GM23338 (cell line): Measurements from ENCODE around the gene FBXL20. TPM values are rescaled to one million over a fixed set of nuclear protein-coding genes. Genes with fewer than 3 reads are reported as not detected.

ENCODE experiments used
- CREB1 ChIP-seq: fragments of 250-450 bp; sonication (Bioruptor Pico); IDR thresholded peaks from 2 replicates; pipeline ENCODE4 v1.5.0; 2020; ENCODE audit warnings: low read depth, mild to moderate bottlenecking, moderate library complexity
- EZH2 ChIP-seq: fragments of 200-600 bp; sonication (generic); IDR thresholded peaks from one replicate; pipeline ENCODE4 v1.8.0; 2017; ENCODE audit warnings: antibody characterized with exemption, mild to moderate bottlenecking, low read depth; ENCODE audit not compliant: unreplicated experiment
- EZH2phosphoT487 ChIP-seq: fragments of 200-600 bp; sonication (generic); IDR thresholded peaks from one replicate; pipeline ENCODE4 v1.8.1; 2018; ENCODE audit warnings: antibody characterized with exemption; ENCODE audit not compliant: unreplicated experiment
- JUNB ChIP-seq: IDR thresholded peaks from one replicate; pipeline ENCODE4 v1.6.1; 2016; ENCODE audit warnings: antibody characterized with exemption; ENCODE audit not compliant: unreplicated experiment
- STAT1 ChIP-seq: IDR thresholded peaks from one replicate; pipeline ENCODE4 v1.6.1; 2016; ENCODE audit warnings: antibody characterized with exemption; ENCODE audit not compliant: unreplicated experiment
- polyA plus RNA-seq: library from polyadenylated mRNA; unstranded; fragments of >200 nt; fragmentation: Nextera tagmentation; extraction: Ambion mirVana; gene quantifications from 2 replicates; pipeline ENCODE4 v1.2.1, GENCODE V29; 2016
- total RNA-seq: library from RNA; depleted of rRNA; stranded (reverse); fragments of >200 nt; shearing (Covaris generic); gene quantifications from 2 replicates; pipeline ENCODE4 v1.2.3, GENCODE V29; 2014
- TF ChIP-seq, protein P1 (sequence below): fragments of 250-450 bp; sonication (Bioruptor Pico); IDR thresholded peaks from 2 replicates; pipeline ENCODE4 v1.5.0; 2020; ENCODE audit warnings: mild to moderate bottlenecking, moderate library complexity
- TF ChIP-seq, protein P2 (sequence below), 2 experiments: fragments of 200-600 bp in 1 of 2; sonication (generic) in 1 of 2; conservative IDR thresholded peaks; 2 replicates each; pipeline versions ENCODE4 v1.5.1 to v1.6.1; 2016 to 2017; ENCODE audit warnings: antibody characterized with exemption in 2 of 2, low read depth in 2 of 2, mild to moderate bottlenecking in 2 of 2, moderate library complexity in 1 of 2
- TF ChIP-seq, protein P3 (sequence below): IDR thresholded peaks from one replicate; pipeline ENCODE4 v1.6.1; 2018; ENCODE audit warnings: antibody characterized with exemption; ENCODE audit not compliant: unreplicated experiment
- TF ChIP-seq, protein P4 (sequence below): IDR thresholded peaks from 2 replicates; pipeline ENCODE4 v1.6.1; 2016; ENCODE audit warnings: antibody characterized with exemption

Gene FBXL20
- total and polyA plus RNA-seq, 2 experiments from 2014 or later: 2.9 to 6.9 TPM

DNA sequence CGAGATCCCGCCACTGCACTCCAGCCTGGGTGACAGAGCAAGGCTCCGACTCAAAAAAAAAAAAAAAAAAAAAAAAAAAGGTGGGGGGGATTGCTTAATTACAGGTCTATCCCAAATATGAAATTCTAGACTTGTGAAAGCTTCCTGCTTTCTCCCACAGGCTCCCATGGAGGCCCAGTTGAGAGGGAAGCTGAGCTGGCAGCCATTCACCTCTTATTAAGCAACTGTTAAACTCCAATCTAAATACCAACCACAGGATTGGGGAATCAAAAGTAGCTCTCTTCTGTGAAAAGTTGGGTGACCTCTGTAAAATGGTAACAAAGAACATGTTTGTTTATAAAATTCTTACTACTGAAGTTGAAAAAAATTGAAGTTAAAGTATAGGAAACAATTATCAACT is 129.9 kb downstream of the FBXL20 start (continued):
- TF ChIP-seq, protein P1, sequence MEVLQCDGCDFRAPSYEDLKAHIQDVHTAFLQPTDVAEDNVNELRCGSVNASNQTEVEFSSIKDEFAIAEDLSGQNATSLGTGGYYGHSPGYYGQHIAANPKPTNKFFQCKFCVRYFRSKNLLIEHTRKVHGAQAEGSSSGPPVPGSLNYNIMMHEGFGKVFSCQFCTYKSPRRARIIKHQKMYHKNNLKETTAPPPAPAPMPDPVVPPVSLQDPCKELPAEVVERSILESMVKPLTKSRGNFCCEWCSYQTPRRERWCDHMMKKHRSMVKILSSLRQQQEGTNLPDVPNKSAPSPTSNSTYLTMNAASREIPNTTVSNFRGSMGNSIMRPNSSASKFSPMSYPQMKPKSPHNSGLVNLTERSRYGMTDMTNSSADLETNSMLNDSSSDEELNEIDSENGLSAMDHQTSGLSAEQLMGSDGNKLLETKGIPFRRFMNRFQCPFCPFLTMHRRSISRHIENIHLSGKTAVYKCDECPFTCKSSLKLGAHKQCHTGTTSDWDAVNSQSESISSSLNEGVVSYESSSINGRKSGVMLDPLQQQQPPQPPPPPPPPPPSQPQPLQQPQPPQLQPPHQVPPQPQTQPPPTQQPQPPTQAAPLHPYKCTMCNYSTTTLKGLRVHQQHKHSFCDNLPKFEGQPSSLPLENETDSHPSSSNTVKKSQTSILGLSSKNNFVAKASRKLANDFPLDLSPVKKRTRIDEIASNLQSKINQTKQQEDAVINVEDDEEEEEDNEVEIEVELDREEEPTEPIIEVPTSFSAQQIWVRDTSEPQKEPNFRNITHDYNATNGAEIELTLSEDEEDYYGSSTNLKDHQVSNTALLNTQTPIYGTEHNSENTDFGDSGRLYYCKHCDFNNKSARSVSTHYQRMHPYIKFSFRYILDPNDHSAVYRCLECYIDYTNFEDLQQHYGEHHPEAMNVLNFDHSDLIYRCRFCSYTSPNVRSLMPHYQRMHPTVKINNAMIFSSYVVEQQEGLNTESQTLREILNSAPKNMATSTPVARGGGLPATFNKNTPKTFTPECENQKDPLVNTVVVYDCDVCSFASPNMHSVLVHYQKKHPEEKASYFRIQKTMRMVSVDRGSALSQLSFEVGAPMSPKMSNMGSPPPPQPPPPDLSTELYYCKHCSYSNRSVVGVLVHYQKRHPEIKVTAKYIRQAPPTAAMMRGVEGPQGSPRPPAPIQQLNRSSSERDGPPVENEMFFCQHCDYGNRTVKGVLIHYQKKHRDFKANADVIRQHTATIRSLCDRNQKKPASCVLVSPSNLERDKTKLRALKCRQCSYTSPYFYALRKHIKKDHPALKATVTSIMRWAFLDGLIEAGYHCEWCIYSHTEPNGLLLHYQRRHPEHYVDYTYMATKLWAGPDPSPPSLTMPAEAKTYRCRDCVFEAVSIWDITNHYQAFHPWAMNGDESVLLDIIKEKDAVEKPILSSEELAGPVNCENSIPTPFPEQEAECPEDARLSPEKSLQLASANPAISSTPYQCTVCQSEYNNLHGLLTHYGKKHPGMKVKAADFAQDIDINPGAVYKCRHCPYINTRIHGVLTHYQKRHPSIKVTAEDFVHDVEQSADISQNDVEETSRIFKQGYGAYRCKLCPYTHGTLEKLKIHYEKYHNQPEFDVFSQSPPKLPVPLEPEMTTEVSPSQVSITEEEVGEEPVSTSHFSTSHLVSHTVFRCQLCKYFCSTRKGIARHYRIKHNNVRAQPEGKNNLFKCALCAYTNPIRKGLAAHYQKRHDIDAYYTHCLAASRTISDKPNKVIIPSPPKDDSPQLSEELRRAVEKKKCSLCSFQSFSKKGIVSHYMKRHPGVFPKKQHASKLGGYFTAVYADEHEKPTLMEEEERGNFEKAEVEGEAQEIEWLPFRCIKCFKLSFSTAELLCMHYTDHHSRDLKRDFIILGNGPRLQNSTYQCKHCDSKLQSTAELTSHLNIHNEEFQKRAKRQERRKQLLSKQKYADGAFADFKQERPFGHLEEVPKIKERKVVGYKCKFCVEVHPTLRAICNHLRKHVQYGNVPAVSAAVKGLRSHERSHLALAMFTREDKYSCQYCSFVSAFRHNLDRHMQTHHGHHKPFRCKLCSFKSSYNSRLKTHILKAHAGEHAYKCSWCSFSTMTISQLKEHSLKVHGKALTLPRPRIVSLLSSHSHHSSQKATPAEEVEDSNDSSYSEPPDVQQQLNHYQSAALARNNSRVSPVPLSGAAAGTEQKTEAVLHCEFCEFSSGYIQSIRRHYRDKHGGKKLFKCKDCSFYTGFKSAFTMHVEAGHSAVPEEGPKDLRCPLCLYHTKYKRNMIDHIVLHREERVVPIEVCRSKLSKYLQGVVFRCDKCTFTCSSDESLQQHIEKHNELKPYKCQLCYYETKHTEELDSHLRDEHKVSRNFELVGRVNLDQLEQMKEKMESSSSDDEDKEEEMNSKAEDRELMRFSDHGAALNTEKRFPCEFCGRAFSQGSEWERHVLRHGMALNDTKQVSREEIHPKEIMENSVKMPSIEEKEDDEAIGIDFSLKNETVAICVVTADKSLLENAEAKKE (CRISPR knock-in tag): no peak
- TF ChIP-seq EZH2phosphoT487: no peak
- no peak for TF ChIP-seq JUNB
- TF ChIP-seq, protein P2, sequence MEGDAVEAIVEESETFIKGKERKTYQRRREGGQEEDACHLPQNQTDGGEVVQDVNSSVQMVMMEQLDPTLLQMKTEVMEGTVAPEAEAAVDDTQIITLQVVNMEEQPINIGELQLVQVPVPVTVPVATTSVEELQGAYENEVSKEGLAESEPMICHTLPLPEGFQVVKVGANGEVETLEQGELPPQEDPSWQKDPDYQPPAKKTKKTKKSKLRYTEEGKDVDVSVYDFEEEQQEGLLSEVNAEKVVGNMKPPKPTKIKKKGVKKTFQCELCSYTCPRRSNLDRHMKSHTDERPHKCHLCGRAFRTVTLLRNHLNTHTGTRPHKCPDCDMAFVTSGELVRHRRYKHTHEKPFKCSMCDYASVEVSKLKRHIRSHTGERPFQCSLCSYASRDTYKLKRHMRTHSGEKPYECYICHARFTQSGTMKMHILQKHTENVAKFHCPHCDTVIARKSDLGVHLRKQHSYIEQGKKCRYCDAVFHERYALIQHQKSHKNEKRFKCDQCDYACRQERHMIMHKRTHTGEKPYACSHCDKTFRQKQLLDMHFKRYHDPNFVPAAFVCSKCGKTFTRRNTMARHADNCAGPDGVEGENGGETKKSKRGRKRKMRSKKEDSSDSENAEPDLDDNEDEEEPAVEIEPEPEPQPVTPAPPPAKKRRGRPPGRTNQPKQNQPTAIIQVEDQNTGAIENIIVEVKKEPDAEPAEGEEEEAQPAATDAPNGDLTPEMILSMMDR (conservative IDR thresholded peaks at IDR 0.05; ENCODE audit: low read depth in 2 of 2): no peak
- no peak for TF ChIP-seq EZH2
- TF ChIP-seq STAT1: no peak
- TF ChIP-seq CREB1 (CRISPR knock-in tag): no peak
- TF ChIP-seq, protein P3, sequence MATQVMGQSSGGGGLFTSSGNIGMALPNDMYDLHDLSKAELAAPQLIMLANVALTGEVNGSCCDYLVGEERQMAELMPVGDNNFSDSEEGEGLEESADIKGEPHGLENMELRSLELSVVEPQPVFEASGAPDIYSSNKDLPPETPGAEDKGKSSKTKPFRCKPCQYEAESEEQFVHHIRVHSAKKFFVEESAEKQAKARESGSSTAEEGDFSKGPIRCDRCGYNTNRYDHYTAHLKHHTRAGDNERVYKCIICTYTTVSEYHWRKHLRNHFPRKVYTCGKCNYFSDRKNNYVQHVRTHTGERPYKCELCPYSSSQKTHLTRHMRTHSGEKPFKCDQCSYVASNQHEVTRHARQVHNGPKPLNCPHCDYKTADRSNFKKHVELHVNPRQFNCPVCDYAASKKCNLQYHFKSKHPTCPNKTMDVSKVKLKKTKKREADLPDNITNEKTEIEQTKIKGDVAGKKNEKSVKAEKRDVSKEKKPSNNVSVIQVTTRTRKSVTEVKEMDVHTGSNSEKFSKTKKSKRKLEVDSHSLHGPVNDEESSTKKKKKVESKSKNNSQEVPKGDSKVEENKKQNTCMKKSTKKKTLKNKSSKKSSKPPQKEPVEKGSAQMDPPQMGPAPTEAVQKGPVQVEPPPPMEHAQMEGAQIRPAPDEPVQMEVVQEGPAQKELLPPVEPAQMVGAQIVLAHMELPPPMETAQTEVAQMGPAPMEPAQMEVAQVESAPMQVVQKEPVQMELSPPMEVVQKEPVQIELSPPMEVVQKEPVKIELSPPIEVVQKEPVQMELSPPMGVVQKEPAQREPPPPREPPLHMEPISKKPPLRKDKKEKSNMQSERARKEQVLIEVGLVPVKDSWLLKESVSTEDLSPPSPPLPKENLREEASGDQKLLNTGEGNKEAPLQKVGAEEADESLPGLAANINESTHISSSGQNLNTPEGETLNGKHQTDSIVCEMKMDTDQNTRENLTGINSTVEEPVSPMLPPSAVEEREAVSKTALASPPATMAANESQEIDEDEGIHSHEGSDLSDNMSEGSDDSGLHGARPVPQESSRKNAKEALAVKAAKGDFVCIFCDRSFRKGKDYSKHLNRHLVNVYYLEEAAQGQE: no peak
- TF ChIP-seq, protein P4, sequence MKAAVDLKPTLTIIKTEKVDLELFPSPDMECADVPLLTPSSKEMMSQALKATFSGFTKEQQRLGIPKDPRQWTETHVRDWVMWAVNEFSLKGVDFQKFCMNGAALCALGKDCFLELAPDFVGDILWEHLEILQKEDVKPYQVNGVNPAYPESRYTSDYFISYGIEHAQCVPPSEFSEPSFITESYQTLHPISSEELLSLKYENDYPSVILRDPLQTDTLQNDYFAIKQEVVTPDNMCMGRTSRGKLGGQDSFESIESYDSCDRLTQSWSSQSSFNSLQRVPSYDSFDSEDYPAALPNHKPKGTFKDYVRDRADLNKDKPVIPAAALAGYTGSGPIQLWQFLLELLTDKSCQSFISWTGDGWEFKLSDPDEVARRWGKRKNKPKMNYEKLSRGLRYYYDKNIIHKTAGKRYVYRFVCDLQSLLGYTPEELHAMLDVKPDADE: no peak
